Heart left ventricle (tissue), 13 donors: Measurements from ENCODE around the gene ZNF362.

Experiments used
- CTCF ChIP-seq, 12 donors: fragments of 200-600 bp; sonication (generic) in 4 of 12; IDR thresholded peaks; one replicate each; pipeline versions ENCODE4 v1.5.0 to v1.8.0; 2018 to 2022; ENCODE audit warnings: antibody characterized with exemption in 12 of 12, mild to moderate bottlenecking in 5 of 12
- POLR2A ChIP-seq, 2 donors: fragments of 450-650 bp; IDR thresholded peaks; one replicate each; pipeline ENCODE4 v1.6.1; 2017; ENCODE audit warnings: antibody characterized with exemption in 2 of 2, mild to moderate bottlenecking in 2 of 2, moderate library complexity in 2 of 2
- donor health status: ischemic (EF 13 %, LVEDD 7.1; RV severe dilation, severe dysfunction).
- donor health status: DM: no; HTN: yes; CAD: no.
- donor health status: DM: no; HTN: no; CAD: no.
- donor health status: ischemic (EF 25% LVEDD 6.9; RV normal size, moderate dysfunction).
- donor health status: ischemic (EF 25% LVEDD 5.7; RV mildly dilated, moderate dysfunction).
- donor health status: ischemic (EF 35%, LVEDD 5.7; RV mildly dilated, moderate dysfunction).
- donor health status: nonischemic (EF 11% LVEDD 7.7; RV severe dilation, severe dysfunction).
- donor health status: DM: yes; HTN: yes; CAD: no.
- donor health status: PGD.
- donor health status: ischemic (EF 29% LVEDD 5.4; RV normal size, mild dysfunction).
- donor health status: nonischemic (EF 23%, LVEDD 6.1; RV moderate dilation, normal function).

GRCh38 chr1:33346533-33346926, 90.2 kb downstream of the ZNF362 start:
- TF ChIP-seq CTCF (IDR thresholded peaks at IDR 0.05) = no peak
- TF ChIP-seq POLR2A (IDR thresholded peaks at IDR 0.05) = no peak
